HCT116 (cell line): Measurements from ENCODE around the gene PIPOX. TPM values are rescaled to one million over a fixed set of nuclear protein-coding genes. Genes with fewer than 3 reads are reported as not detected.

ENCODE experiments used
- ATAC-seq: fragments of 200-7000 bp; cut with Tn5 transposase; 2 replicates; pipeline ENCODE4 v1.9.1; 2020; ENCODE audit warnings: mild to moderate bottlenecking, moderate library complexity
- BruUV-seq: library from RNA; stranded (reverse); fragments of 400-500 nt; replicated peaks from 2 replicates; lab custom pipeline; 2021; lab: Mats Ljungman, UMichigan
- CTCF ChIA-PET: fragments of 300-600 bp; sonication (Branson Sonifier 250); formaldehyde crosslinking; loops from one replicate; lab custom pipeline; 2021; ENCODE audit warnings: antibody characterized with exemption; lab: Charles Lee
- POLR2A ChIA-PET: fragments of 300-600, 350-600 bp; sonication (Branson Sonifier 250); formaldehyde crosslinking; loops from one replicate; lab custom pipeline; 2021; ENCODE audit warnings: antibody characterized with exemption; lab: Charles Lee
- RAD21 ChIA-PET, 2 experiments: fragments of 300-600 bp; sonication (Branson Sonifier 250); formaldehyde crosslinking; loops; one replicate each; lab custom pipeline; 2023; ENCODE audit warnings: low total read pairs in 2 of 2; ENCODE audit not compliant: uncharacterized antibody in 2 of 2, unreplicated experiment in 2 of 2, low non-redundant PET in 1 of 2; lab: Charles Lee
- DNase-seq: peaks from one replicate; pipeline ENCODE4 v3.0.0-alpha.2; 2010; ENCODE audit warnings: low read depth, low spot score
- H2AFZ ChIP-seq: fragments of 200-600 bp; shearing (Covaris generic), sonication (generic); 2 replicates; pipeline ENCODE4 v1.6.1; 2017; ENCODE audit warnings: low read depth, mixed run types, mixed read lengths, antibody characterized with exemption, low read length; ENCODE audit not compliant: poor library complexity, severe bottlenecking
- H3K27ac ChIP-seq: 2 replicates; pipeline ENCODE4 v1.5.1; 2012; ENCODE audit warnings: low read depth, low read length
- H3K27me3 ChIP-seq: fragments of 200-600 bp; sonication (generic); 2 replicates; pipeline ENCODE4 v1.6.1; 2016; ENCODE audit warnings: mixed run types, low read length, mixed read lengths; ENCODE audit not compliant: insufficient read depth
- H3K36me3 ChIP-seq, 2 experiments: fragments of 200-500 bp in 1 of 2; fragments of 200-600 bp in 1 of 2; sonication (Bioruptor generic) in 1 of 2; sonication (generic) in 1 of 2; 2 replicates each; pipeline versions ENCODE4 v1.5.1 to v1.6.1; 2014 to 2016; ENCODE audit warnings: low read length in 2 of 2, inconsistent platforms in 1 of 2, mixed read lengths in 1 of 2, mixed run types in 1 of 2; ENCODE audit not compliant: insufficient read depth in 2 of 2, control insufficient read depth in 1 of 2
- H3K4me1 ChIP-seq, 2 experiments: fragments of 200-600 bp in 1 of 2; sonication (generic) in 1 of 2; 2 replicates each; pipeline versions ENCODE4 v1.5.1 to v1.6.1; 2012 to 2017; ENCODE audit warnings: low read length in 2 of 2, inconsistent platforms in 1 of 2, mild to moderate bottlenecking in 1 of 2, mixed read lengths in 1 of 2, mixed run types in 1 of 2, moderate library complexity in 1 of 2; ENCODE audit not compliant: insufficient read depth in 2 of 2, control insufficient read depth in 1 of 2
- H3K4me2 ChIP-seq: fragments of 200-600 bp; sonication (generic); 2 replicates; pipeline ENCODE4 v1.6.1; 2017; ENCODE audit warnings: mixed run types, low read length, mixed read lengths
- H3K4me3 ChIP-seq, 2 experiments: fragments of 200-600 bp in 1 of 2; sonication (generic) in 1 of 2; replicated peaks in 1 of 2; 2 replicates each; pipeline ENCODE4 v1.5.1; 2011 to 2016; ENCODE audit warnings: low read length in 2 of 2, control low read depth in 1 of 2, low read depth in 1 of 2, mild to moderate bottlenecking in 1 of 2, mixed read lengths in 1 of 2, mixed run types in 1 of 2
- H3K79me2 ChIP-seq: fragments of 200-600 bp; sonication (generic); 2 replicates; pipeline ENCODE4 v1.6.1; 2017; ENCODE audit warnings: mild to moderate bottlenecking, mixed run types, low read length, moderate library complexity, mixed read lengths; ENCODE audit not compliant: insufficient read depth
- H3K9ac ChIP-seq: fragments of 200-600 bp; sonication (generic); 2 replicates; pipeline ENCODE4 v1.6.1; 2016; ENCODE audit warnings: low read length, mixed read lengths
- H3K9me2 ChIP-seq: fragments of 200-600 bp; sonication (generic), shearing (Covaris generic); 2 replicates; pipeline ENCODE4 v1.6.1; 2017; ENCODE audit warnings: mixed run types, mild to moderate bottlenecking, moderate library complexity; ENCODE audit not compliant: insufficient read depth
- H3K9me3 ChIP-seq, 2 experiments: fragments of 200-500 bp in 1 of 2; fragments of 200-600 bp in 1 of 2; sonication (Bioruptor generic) in 1 of 2; sonication (generic) in 1 of 2; 2 replicates each; pipeline ENCODE4 v1.6.1; 2014 to 2017; ENCODE audit warnings: low read length in 2 of 2, mixed read lengths in 2 of 2, inconsistent platforms in 1 of 2, low read depth in 1 of 2, mild to moderate bottlenecking in 1 of 2, mixed run types in 1 of 2, moderate library complexity in 1 of 2; ENCODE audit not compliant: control insufficient read depth in 1 of 2, insufficient read depth in 1 of 2
- H4K20me1 ChIP-seq: fragments of 200-600 bp; sonication (generic), shearing (Covaris generic); 2 replicates; pipeline ENCODE4 v1.6.1; 2017; ENCODE audit warnings: mixed run types, mild to moderate bottlenecking, moderate library complexity; ENCODE audit not compliant: insufficient read depth
- ATF3 ChIP-seq: IDR thresholded peaks from 2 replicates; pipeline ENCODE4 v1.6.1; 2012
- CBX3 ChIP-seq: IDR thresholded peaks from 2 replicates; pipeline ENCODE4 v1.6.1; 2012; ENCODE audit warnings: low read depth
- CEBPB ChIP-seq: IDR thresholded peaks from 2 replicates; pipeline ENCODE4 v1.6.1; 2012; ENCODE audit warnings: low read depth
- CTCF ChIP-seq, 3 experiments: fragments of 200-600 bp in 1 of 3; sonication (generic) in 1 of 3; IDR thresholded peaks in 2 of 3; conservative IDR thresholded peaks in 1 of 3; 2 replicates each; pipeline ENCODE4 v1.5.1; 2012 to 2017; ENCODE audit warnings: low read depth in 2 of 3, low read length in 2 of 3, antibody characterized with exemption in 1 of 3, borderline replicate concordance in 1 of 3, control low read depth in 1 of 3, mild to moderate bottlenecking in 1 of 3, mixed read lengths in 1 of 3, mixed run types in 1 of 3, moderate library complexity in 1 of 3; ENCODE audit not compliant: insufficient read depth in 1 of 3
- EGR1 ChIP-seq: IDR thresholded peaks from 2 replicates; pipeline ENCODE4 v1.6.1; 2012; ENCODE audit warnings: low read depth
- ELF1 ChIP-seq: IDR thresholded peaks from 2 replicates; pipeline ENCODE4 v1.6.1; 2012; ENCODE audit warnings: low read depth, borderline replicate concordance
- EZH2 ChIP-seq: fragments of 200-600 bp; sonication (generic); IDR thresholded peaks from 2 replicates; pipeline ENCODE4 v1.6.1; 2017; ENCODE audit warnings: antibody characterized with exemption, mixed run types
- FOSL1 ChIP-seq: IDR thresholded peaks from 2 replicates; pipeline ENCODE4 v1.6.1; 2012; ENCODE audit warnings: low read depth
- MAX ChIP-seq: IDR thresholded peaks from 2 replicates; pipeline ENCODE4 v1.6.1; 2012
- POLR2A ChIP-seq: IDR thresholded peaks from 2 replicates; pipeline ENCODE4 v1.7.0; 2011; ENCODE audit warnings: borderline replicate concordance; ENCODE audit not compliant: insufficient read depth, insufficient read length; ENCODE audit errors: extremely low read depth
- POLR2AphosphoS5 ChIP-seq: IDR thresholded peaks from 2 replicates; pipeline ENCODE4 v1.6.1; 2011; ENCODE audit warnings: mild to moderate bottlenecking, low read depth, low read length, moderate library complexity
- RAD21 ChIP-seq: IDR thresholded peaks from 2 replicates; pipeline ENCODE4 v1.6.1; 2012; ENCODE audit warnings: low read depth, mild to moderate bottlenecking
- SIN3A ChIP-seq: IDR thresholded peaks from 2 replicates; pipeline ENCODE4 v1.6.1; 2012; ENCODE audit warnings: low read depth
- SP1 ChIP-seq: IDR thresholded peaks from 2 replicates; pipeline ENCODE4 v1.6.1; 2012; ENCODE audit warnings: low read depth
- SRF ChIP-seq: IDR thresholded peaks from 2 replicates; pipeline ENCODE4 v1.6.1; 2012; ENCODE audit warnings: low read depth
- YY1 ChIP-seq: IDR thresholded peaks from 2 replicates; pipeline ENCODE4 v1.6.1; 2011; ENCODE audit warnings: low read length, low read depth, moderate library complexity, mild to moderate bottlenecking; ENCODE audit not compliant: insufficient replicate concordance; ENCODE audit errors: extremely low read depth
- ZFX ChIP-seq: fragments of 450-650 bp; IDR thresholded peaks from 2 replicates; pipeline ENCODE4 v1.6.1; 2017
- intact Hi-C: fragments of 100-400 bp; cut with micrococcal nuclease; formaldehyde crosslinking; loops from 2 replicates; pipeline ENCODE4 v1.10.0; 2022
- total RNA-seq: library from RNA; stranded (reverse); gene quantifications from one replicate; pipeline ENCODE4 v1.2.1, GENCODE V29; 2021; ENCODE audit not compliant: unreplicated experiment
- TF ChIP-seq, protein P1 (sequence below): IDR thresholded peaks from 2 replicates; pipeline ENCODE4 v1.6.1; 2012; ENCODE audit warnings: low read depth

Gene PIPOX
- total RNA-seq, 1 experiment from 2014 or later = 1.8 TPM

DNA sequence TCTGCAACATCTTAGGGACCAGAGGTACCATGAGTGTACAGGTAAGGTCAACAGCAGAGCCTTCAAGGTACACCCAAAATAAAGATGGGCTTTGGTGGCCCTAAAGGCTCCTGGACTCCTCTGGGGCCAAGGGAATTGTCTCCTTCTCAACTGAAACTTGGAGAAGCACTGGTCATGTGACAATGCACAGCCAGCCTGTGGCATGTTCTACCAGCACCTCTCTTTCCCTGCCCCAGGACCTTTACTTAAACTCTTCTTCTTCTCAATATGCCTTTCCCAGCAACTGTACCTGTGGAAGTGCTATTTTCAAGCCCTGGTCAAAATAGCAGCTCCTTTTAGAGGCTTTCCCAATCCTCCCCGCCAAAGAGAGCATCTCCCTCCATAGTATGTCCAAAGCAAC, 28.4 kb downstream of the PIPOX start:
- ATAC-seq = no peak
- POLR2A ChIA-PET = no interaction called here

GRCh38 chr17:29073045-29073444, 30.1 kb downstream of the PIPOX start:
- CTCF ChIA-PET = interaction anchor here (1.4 kb wide), 1 partner anchor 44 kb away, joined by 4 read pairs; no protein-coding TSS in a partner anchor

More for the DNA sequence above, 28.4 kb downstream of the PIPOX start:
- ChIA-PET RAD21 (no interaction called here), CTCF (interaction anchor here (1.6 kb wide), 1 partner anchor 106 kb away, joined by 3 read pairs; no protein-coding TSS in a partner anchor)
- no peak overlapping the region for H3K9ac ChIP-seq
- DNase-seq = no peak
- no peaks in the 10 kb centered on the region for H3K9me2 ChIP-seq
- H3K79me2 ChIP-seq = no peaks in the 10 kb centered on the region
- TF ChIP-seq EGR1 (no peak), EZH2 (no peak), POLR2AphosphoS5 (no peak), FOSL1 (no peak), CBX3 (no peak)
- H3K9me3 ChIP-seq = no peaks in the 10 kb centered on the region
- H3K4me2 ChIP-seq = no peak overlapping the region
- intact Hi-C loops = no loop called here
- H3K27me3 ChIP-seq = no peaks in the 10 kb centered on the region
- no peaks in the 10 kb centered on the region for H3K36me3 ChIP-seq
- no peaks in the 10 kb centered on the region for H4K20me1 ChIP-seq
- no TSS peak for BruUV-seq
- H3K27ac ChIP-seq = no peak overlapping the region
- no peaks in the 10 kb centered on the region for H3K4me1 ChIP-seq
- no peak overlapping the region for H3K4me3 ChIP-seq
- no peak overlapping the region for H2AFZ ChIP-seq

More at GRCh38 chr17:29073045-29073444, 30.1 kb downstream of the PIPOX start:
- Histone ChIP-seq H3K9me3 (no peaks in the 10 kb centered on the region), H3K4me2 (no peak overlapping the region), H3K9me2 (no peaks in the 10 kb centered on the region), H3K36me3 (no peaks in the 10 kb centered on the region), H3K4me3 (no peak overlapping the region), H3K4me1 (no peaks in the 10 kb centered on the region), H2AFZ (no peak overlapping the region), H3K27me3 (no peaks in the 10 kb centered on the region), H4K20me1 (no peaks in the 10 kb centered on the region), H3K79me2 (no peaks in the 10 kb centered on the region), H3K27ac (no peak overlapping the region), H3K9ac (no peak overlapping the region)
- no TSS peak for BruUV-seq
- ChIA-PET RAD21 (no interaction called here), POLR2A (no interaction called here)
- ATAC-seq = no peak
- intact Hi-C loops = no loop called here
- TF ChIP-seq CTCF (IDR thresholded peaks at IDR 0.05 in 2 of 3, conservative IDR thresholded peaks at IDR 0.05 in 1 of 3; ENCODE audit: borderline replicate concordance in 1 of 3, insufficient read depth in 1 of 3, low read depth in 2 of 3, low read length in 2 of 3) (no peak), ATF3 (no peak), CBX3 (no peak), ELF1 (no peak), POLR2AphosphoS5 (no peak), CEBPB (no peak), SRF (no peak), SIN3A (no peak), RAD21 (no peak), FOSL1 (no peak), MAX (no peak), YY1 (no peak), ZFX (no peak), SP1 (no peak), POLR2A (no peak)
- TF ChIP-seq, protein P1, sequence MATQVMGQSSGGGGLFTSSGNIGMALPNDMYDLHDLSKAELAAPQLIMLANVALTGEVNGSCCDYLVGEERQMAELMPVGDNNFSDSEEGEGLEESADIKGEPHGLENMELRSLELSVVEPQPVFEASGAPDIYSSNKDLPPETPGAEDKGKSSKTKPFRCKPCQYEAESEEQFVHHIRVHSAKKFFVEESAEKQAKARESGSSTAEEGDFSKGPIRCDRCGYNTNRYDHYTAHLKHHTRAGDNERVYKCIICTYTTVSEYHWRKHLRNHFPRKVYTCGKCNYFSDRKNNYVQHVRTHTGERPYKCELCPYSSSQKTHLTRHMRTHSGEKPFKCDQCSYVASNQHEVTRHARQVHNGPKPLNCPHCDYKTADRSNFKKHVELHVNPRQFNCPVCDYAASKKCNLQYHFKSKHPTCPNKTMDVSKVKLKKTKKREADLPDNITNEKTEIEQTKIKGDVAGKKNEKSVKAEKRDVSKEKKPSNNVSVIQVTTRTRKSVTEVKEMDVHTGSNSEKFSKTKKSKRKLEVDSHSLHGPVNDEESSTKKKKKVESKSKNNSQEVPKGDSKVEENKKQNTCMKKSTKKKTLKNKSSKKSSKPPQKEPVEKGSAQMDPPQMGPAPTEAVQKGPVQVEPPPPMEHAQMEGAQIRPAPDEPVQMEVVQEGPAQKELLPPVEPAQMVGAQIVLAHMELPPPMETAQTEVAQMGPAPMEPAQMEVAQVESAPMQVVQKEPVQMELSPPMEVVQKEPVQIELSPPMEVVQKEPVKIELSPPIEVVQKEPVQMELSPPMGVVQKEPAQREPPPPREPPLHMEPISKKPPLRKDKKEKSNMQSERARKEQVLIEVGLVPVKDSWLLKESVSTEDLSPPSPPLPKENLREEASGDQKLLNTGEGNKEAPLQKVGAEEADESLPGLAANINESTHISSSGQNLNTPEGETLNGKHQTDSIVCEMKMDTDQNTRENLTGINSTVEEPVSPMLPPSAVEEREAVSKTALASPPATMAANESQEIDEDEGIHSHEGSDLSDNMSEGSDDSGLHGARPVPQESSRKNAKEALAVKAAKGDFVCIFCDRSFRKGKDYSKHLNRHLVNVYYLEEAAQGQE = no peak
- TF ChIP-seq, all 23 proteins: peak for 0
- no peak for DNase-seq
